T47D (cell line): ENCODE data around the gene RRBP1.
"Not testable (repeated sequence)": the region's sequence is repeated elsewhere in the genome, so short reads cannot be mapped to it uniquely, and the experiment has no call there.

ENCODE experiments used
- DNase-seq, 2 experiments: peaks; one replicate each; pipeline versions ENCODE4 v3.0.0 to v3.0.0-alpha.2; 2011 to 2012; ENCODE audit warnings: low read depth in 1 of 2, low spot score in 1 of 2
- JUND ChIP-seq: IDR thresholded peaks from 2 replicates; pipeline ENCODE4 v1.6.1; 2012; ENCODE audit warnings: low read depth
- in situ Hi-C: cut with HindIII; loops from 2 replicates; pipeline ENCODE4 v1.10.0; 2016; ENCODE audit warnings: low sequenced_read_pairs, low pct_unique_long_range_greater_than_20kb

Gene RRBP1

GRCh38 chr20:17663040-17663399 is 19.0 kb downstream of the RRBP1 start:
- no peak for TF ChIP-seq JUND
- no peak for DNase-seq
- in situ Hi-C loops, result no loop called here

GRCh38 chr20:17662333-17663039 is 19.6 kb downstream of the RRBP1 start:
- DNase-seq, result no peak
- in situ Hi-C loops, result no loop called here
- no peak for TF ChIP-seq JUND

GRCh38 chr20:17661121-17661744 is 20.8 kb downstream of the RRBP1 start:
- in situ Hi-C loops, result no loop called here
- TF ChIP-seq JUND, result no peak

GRCh38 chr20:17660667-17661066 is 21.4 kb downstream of the RRBP1 start:
- in situ Hi-C loops, result no loop called here
- no peak for DNase-seq
- TF ChIP-seq JUND, result no peak

More at GRCh38 chr20:17661121-17661744, 20.8 kb downstream of the RRBP1 start:
- DNase-seq, result no peak

GRCh38 chr20:17659801-17660200 is 22.2 kb downstream of the RRBP1 start:
- no peak for TF ChIP-seq JUND
- no peak for DNase-seq

GRCh38 chr20:17659344-17659743 is 22.7 kb downstream of the RRBP1 start:
- DNase-seq, in situ Hi-C loops: not testable (repeated sequence)

More at GRCh38 chr20:17659801-17660200, 22.2 kb downstream of the RRBP1 start:
- in situ Hi-C loops, result no loop called here

- no peak for DNase-seq
- no peak for TF ChIP-seq JUND
- in situ Hi-C loops, result no loop called here
These were observed 23.4 kb downstream of the RRBP1 start for GRCh38 chr20:17658648-17658993.

- no peak for DNase-seq
- TF ChIP-seq JUND, result no peak
- in situ Hi-C loops, result no loop called here
These were observed 24.0 kb downstream of the RRBP1 start for GRCh38 chr20:17657898-17658647.

GRCh38 chr20:17657079-17657825 is 24.8 kb downstream of the RRBP1 start:
- TF ChIP-seq JUND, result no peak
- in situ Hi-C loops, result no loop called here
- no peak for DNase-seq

GRCh38 chr20:17655865-17656479 is 26.1 kb downstream of the RRBP1 start:
- no peak for TF ChIP-seq JUND
- no peak for DNase-seq
- in situ Hi-C loops, result no loop called here

GRCh38 chr20:17655286-17655651 is 26.8 kb downstream of the RRBP1 start:
- no peak for DNase-seq
- in situ Hi-C loops, result no loop called here
- no peak for TF ChIP-seq JUND

GRCh38 chr20:17654649-17655285 is 27.3 kb downstream of the RRBP1 start:
- TF ChIP-seq JUND, result no peak
- in situ Hi-C loops, result no loop called here
- DNase-seq, result no peak
